ENCODE data around the gene PCP4. TPM values are rescaled to one million over a fixed set of nuclear protein-coding genes. Genes with fewer than 3 reads are reported as not detected.

The PCP4 gene
- polyA plus RNA-seq, 1 donor (not counting 4 experiments of a cell fraction or from before 2014, with no cell fraction given) = not detected

DNA sequence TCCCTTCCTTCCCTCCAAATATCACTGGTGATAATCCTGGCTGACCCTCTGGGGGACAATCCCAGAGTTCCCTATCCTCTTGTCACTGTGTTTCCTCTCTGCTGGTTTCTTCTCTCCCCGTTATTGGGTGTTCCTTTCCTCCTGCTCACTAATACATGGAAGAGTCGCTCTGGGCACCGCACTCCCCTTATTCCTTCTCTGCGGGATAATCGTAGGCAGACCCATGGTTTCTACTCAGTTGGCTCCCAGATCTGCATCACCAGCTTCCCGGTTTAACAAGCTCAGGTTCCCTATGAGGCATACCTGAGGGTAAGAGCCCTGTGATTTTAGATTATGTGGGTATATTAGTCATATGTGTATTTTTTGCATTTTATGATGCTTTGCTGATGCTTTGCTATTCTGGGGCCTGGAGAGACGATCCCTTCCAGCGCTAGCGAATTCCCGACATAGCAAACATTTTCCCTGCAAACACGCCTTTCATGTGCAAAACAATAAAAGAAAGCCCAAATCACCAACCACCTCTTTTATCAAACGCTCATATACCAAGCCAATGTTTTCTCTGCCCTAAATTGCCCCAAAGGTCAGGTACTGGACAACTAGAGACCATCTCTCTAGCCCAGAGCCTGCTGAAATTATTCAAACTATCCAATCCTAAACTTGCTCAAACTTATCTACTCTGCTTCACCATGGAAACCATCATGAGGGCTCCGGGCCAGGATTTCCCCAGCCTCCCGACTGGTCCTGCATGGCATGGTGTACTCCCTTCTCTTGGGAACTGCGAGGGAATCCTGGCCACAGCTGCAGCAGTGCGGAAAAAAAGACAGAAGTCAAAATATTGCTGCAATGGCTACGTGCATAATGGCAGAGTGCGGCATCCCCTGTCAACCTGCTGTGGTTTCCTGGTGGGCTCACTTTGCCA, 84.2 kb downstream of the PCP4 start:
- DNase-seq (ENCODE audit: low read depth, low spot score) (no peak), FAIRE-seq (no peak)
- Histone ChIP-seq H3K9me1 (ENCODE audit: control insufficient read depth, extremely low read depth, insufficient read depth, low read length) (no peaks in the 10 kb centered on the region), H3K4me2 (ENCODE audit: control insufficient read depth, extremely low read depth, insufficient read depth, low read depth, low read length) (no peak overlapping the region), H3K9ac (ENCODE audit: control insufficient read depth, extremely low read depth, insufficient read depth, low read length) (no peak overlapping the region), H3K27me3 (ENCODE audit: control insufficient read depth, extremely low read depth, insufficient read depth, low read length) (no peaks in the 10 kb centered on the region), H3K4me3 (ENCODE audit: control insufficient read depth in 2 of 3, extremely low read depth in 1 of 3, insufficient read depth in 2 of 3, low read depth in 1 of 3, low read length in 3 of 3) (no peak overlapping the region), H4K20me1 (ENCODE audit: control insufficient read depth, extremely low read depth, insufficient read depth, low read length) (no peaks in the 10 kb centered on the region), H2AFZ (ENCODE audit: control insufficient read depth, low read length) (no peak overlapping the region), H3K4me1 (ENCODE audit: control insufficient read depth, extremely low read depth, insufficient read depth, low read length) (no peaks in the 10 kb centered on the region), H3K27ac (ENCODE audit: control insufficient read depth, insufficient read depth, low read length) (no peak overlapping the region), H3K9me3 (ENCODE audit: control insufficient read depth, low read depth, low read length) (no peaks in the 10 kb centered on the region), H3K36me3 (ENCODE audit: control insufficient read depth in 2 of 2, extremely low read depth in 1 of 2, insufficient read depth in 2 of 2, low read length in 2 of 2) (no peaks in the 10 kb centered on the region), H3K79me2 (ENCODE audit: control insufficient read depth, insufficient read depth, low read length) (no peaks in the 10 kb centered on the region)
- TF ChIP-seq EZH2 (IDR thresholded peaks at IDR 0.05; ENCODE audit: low read length) = no peak
- TF ChIP-seq, protein P1, sequence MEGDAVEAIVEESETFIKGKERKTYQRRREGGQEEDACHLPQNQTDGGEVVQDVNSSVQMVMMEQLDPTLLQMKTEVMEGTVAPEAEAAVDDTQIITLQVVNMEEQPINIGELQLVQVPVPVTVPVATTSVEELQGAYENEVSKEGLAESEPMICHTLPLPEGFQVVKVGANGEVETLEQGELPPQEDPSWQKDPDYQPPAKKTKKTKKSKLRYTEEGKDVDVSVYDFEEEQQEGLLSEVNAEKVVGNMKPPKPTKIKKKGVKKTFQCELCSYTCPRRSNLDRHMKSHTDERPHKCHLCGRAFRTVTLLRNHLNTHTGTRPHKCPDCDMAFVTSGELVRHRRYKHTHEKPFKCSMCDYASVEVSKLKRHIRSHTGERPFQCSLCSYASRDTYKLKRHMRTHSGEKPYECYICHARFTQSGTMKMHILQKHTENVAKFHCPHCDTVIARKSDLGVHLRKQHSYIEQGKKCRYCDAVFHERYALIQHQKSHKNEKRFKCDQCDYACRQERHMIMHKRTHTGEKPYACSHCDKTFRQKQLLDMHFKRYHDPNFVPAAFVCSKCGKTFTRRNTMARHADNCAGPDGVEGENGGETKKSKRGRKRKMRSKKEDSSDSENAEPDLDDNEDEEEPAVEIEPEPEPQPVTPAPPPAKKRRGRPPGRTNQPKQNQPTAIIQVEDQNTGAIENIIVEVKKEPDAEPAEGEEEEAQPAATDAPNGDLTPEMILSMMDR (optimal IDR thresholded peaks at IDR 0.05 in 1 of 3, IDR thresholded peaks at IDR 0.05 in 1 of 3, conservative IDR thresholded peaks at IDR 0.05 in 1 of 3; ENCODE audit: extremely low read depth in 1 of 3, insufficient read depth in 2 of 3, low read length in 3 of 3) = no peak
- dilution Hi-C loops (cut with MboI; ENCODE audit: extremely low pct_ligation_motif_present, low sequenced_read_pairs) = no loop called here

DNA sequence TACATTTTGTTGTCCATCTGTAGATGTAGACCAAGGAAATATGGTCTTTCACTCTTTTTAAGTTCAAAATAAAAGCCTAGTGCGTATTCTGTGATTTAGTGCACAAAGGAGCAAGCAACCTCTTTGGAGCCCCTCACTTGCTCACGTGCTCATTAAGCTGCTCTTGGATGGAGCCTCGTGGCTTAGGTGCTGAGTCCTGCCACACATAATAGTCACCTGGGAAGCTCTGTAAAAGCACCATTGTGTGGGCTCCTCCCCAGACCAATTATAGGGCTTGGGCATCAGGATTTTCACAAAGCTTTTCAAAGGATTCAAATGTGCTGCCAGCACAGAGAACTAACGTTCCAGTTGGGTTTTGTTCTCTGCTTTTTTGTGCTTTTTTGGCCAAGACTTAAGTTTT, 85.0 kb downstream of the PCP4 start:
- Histone ChIP-seq H3K27ac (ENCODE audit: control insufficient read depth, insufficient read depth, low read length) (no peak overlapping the region), H3K9me3 (ENCODE audit: control insufficient read depth, low read depth, low read length) (no peaks in the 10 kb centered on the region), H3K4me1 (ENCODE audit: control insufficient read depth, extremely low read depth, insufficient read depth, low read length) (no peaks in the 10 kb centered on the region), H3K4me3 (ENCODE audit: control insufficient read depth in 2 of 3, extremely low read depth in 1 of 3, insufficient read depth in 2 of 3, low read depth in 1 of 3, low read length in 3 of 3) (no peak overlapping the region), H4K20me1 (ENCODE audit: control insufficient read depth, extremely low read depth, insufficient read depth, low read length) (no peaks in the 10 kb centered on the region), H3K27me3 (ENCODE audit: control insufficient read depth, extremely low read depth, insufficient read depth, low read length) (no peaks in the 10 kb centered on the region), H3K9me1 (ENCODE audit: control insufficient read depth, extremely low read depth, insufficient read depth, low read length) (no peaks in the 10 kb centered on the region), H3K9ac (ENCODE audit: control insufficient read depth, extremely low read depth, insufficient read depth, low read length) (no peak overlapping the region), H2AFZ (ENCODE audit: control insufficient read depth, low read length) (no peak overlapping the region), H3K36me3 (ENCODE audit: control insufficient read depth in 2 of 2, extremely low read depth in 1 of 2, insufficient read depth in 2 of 2, low read length in 2 of 2) (no peaks in the 10 kb centered on the region), H3K4me2 (ENCODE audit: control insufficient read depth, extremely low read depth, insufficient read depth, low read depth, low read length) (no peak overlapping the region), H3K79me2 (ENCODE audit: control insufficient read depth, insufficient read depth, low read length) (no peaks in the 10 kb centered on the region)
- TF ChIP-seq, protein P1 (optimal IDR thresholded peaks at IDR 0.05 in 1 of 3, IDR thresholded peaks at IDR 0.05 in 1 of 3, conservative IDR thresholded peaks at IDR 0.05 in 1 of 3; ENCODE audit: extremely low read depth in 1 of 3, insufficient read depth in 2 of 3, low read length in 3 of 3) = no peak
- TF ChIP-seq EZH2 (IDR thresholded peaks at IDR 0.05; ENCODE audit: low read length) = no peak
- FAIRE-seq (no peak), DNase-seq (ENCODE audit: low read depth, low spot score) (no peak)
- dilution Hi-C loops (cut with MboI; ENCODE audit: extremely low pct_ligation_motif_present, low sequenced_read_pairs) = no loop called here

Data from keratinocyte (primary cell).